Measurements from ENCODE around the gene ABR.

The ABR gene

GRCh38 chr17:1223662-1224061 is 43.9 kb upstream of the ABR start:
- H3K4me1 ChIP-seq (ENCODE audit: low read length): no peaks in the 10 kb centered on the region
- no peak overlapping the region for H3K4me2 ChIP-seq (ENCODE audit: low read depth, low read length)
- H3K27me3 ChIP-seq (replicated peaks; ENCODE audit: insufficient read depth, low read length): peaks cover 95% of the 10 kb centered on the region
- TF ChIP-seq CTCF (IDR thresholded peaks at IDR 0.05; ENCODE audit: low read length) (no peak), EZH2 (optimal IDR thresholded peaks at IDR 0.05; ENCODE audit: low read depth, low read length) (no peak), EZH2phosphoT487 (IDR thresholded peaks at IDR 0.05; ENCODE audit: low read length) (no peak)
- no peak for DNase-seq
- no peak overlapping the region for H2AFZ ChIP-seq (ENCODE audit: low read length)
- H3K4me3 ChIP-seq (ENCODE audit: low read length): no peak overlapping the region
- H3K79me2 ChIP-seq (ENCODE audit: low read length): no peaks in the 10 kb centered on the region
- H4K20me1 ChIP-seq (ENCODE audit: insufficient read depth, low read length): no peaks in the 10 kb centered on the region
- H3K27ac ChIP-seq (ENCODE audit: low read length): no peak overlapping the region
- no peaks in the 10 kb centered on the region for H3K36me3 ChIP-seq (replicated peaks; ENCODE audit: insufficient read depth, low read length)
- H3K9me3 ChIP-seq (replicated peaks; ENCODE audit: insufficient read depth, low read length): no peaks in the 10 kb centered on the region
- no peaks in the 10 kb centered on the region for H3K9me2 ChIP-seq (replicated peaks; ENCODE audit: insufficient read depth, low read length)
- no peaks in the 10 kb centered on the region for H3F3A ChIP-seq (ENCODE audit: insufficient read depth, low read length)
- no peak overlapping the region for H3K9ac ChIP-seq (ENCODE audit: low read length)

GRCh38 chr17:1222321-1222720 is 42.5 kb upstream of the ABR start:
- Histone ChIP-seq H4K20me1 (ENCODE audit: insufficient read depth, low read length) (no peaks in the 10 kb centered on the region), H3K4me2 (ENCODE audit: low read depth, low read length) (no peak overlapping the region), H3K79me2 (ENCODE audit: low read length) (no peaks in the 10 kb centered on the region), H3K4me1 (ENCODE audit: low read length) (no peaks in the 10 kb centered on the region), H3K27me3 (replicated peaks; ENCODE audit: insufficient read depth, low read length) (peaks cover 96% of the 10 kb centered on the region), H3K9me2 (replicated peaks; ENCODE audit: insufficient read depth, low read length) (no peaks in the 10 kb centered on the region), H3F3A (ENCODE audit: insufficient read depth, low read length) (no peaks in the 10 kb centered on the region), H3K9ac (ENCODE audit: low read length) (no peak overlapping the region), H2AFZ (ENCODE audit: low read length) (no peak overlapping the region), H3K36me3 (replicated peaks; ENCODE audit: insufficient read depth, low read length) (no peaks in the 10 kb centered on the region), H3K9me3 (replicated peaks; ENCODE audit: insufficient read depth, low read length) (no peaks in the 10 kb centered on the region), H3K4me3 (ENCODE audit: low read length) (no peak overlapping the region), H3K27ac (ENCODE audit: low read length) (no peak overlapping the region)
- no peak for DNase-seq
- no peak for TF ChIP-seq EZH2 (optimal IDR thresholded peaks at IDR 0.05; ENCODE audit: low read depth, low read length)

GRCh38 chr17:1221209-1221608 is 41.4 kb upstream of the ABR start:
- no peak for TF ChIP-seq CTCF (IDR thresholded peaks at IDR 0.05; ENCODE audit: low read length)
- peak; percentile 72 for TF ChIP-seq EZH2 (optimal IDR thresholded peaks at IDR 0.05; ENCODE audit: low read depth, low read length)
- no peak overlapping the region for H3K4me3 ChIP-seq (ENCODE audit: low read length)

GRCh38 chr17:1220346-1220745 is 40.6 kb upstream of the ABR start:
- Histone ChIP-seq H3K9ac (ENCODE audit: low read length) (no peak overlapping the region), H3K79me2 (ENCODE audit: low read length) (no peaks in the 10 kb centered on the region), H3K4me2 (ENCODE audit: low read depth, low read length) (no peak overlapping the region)

More at GRCh38 chr17:1221209-1221608, 41.4 kb upstream of the ABR start:
- Histone ChIP-seq H4K20me1 (ENCODE audit: insufficient read depth, low read length) (no peaks in the 10 kb centered on the region), H3K9me2 (replicated peaks; ENCODE audit: insufficient read depth, low read length) (no peaks in the 10 kb centered on the region), H3K9me3 (replicated peaks; ENCODE audit: insufficient read depth, low read length) (no peaks in the 10 kb centered on the region), H3K27me3 (replicated peaks; ENCODE audit: insufficient read depth, low read length) (peaks cover 96% of the 10 kb centered on the region), H3K4me1 (ENCODE audit: low read length) (no peaks in the 10 kb centered on the region), H2AFZ (ENCODE audit: low read length) (no peak overlapping the region), H3K79me2 (ENCODE audit: low read length) (no peaks in the 10 kb centered on the region), H3K9ac (ENCODE audit: low read length) (no peak overlapping the region), H3K27ac (ENCODE audit: low read length) (no peak overlapping the region), H3K36me3 (replicated peaks; ENCODE audit: insufficient read depth, low read length) (no peaks in the 10 kb centered on the region), H3K4me2 (ENCODE audit: low read depth, low read length) (no peak overlapping the region), H3F3A (ENCODE audit: insufficient read depth, low read length) (no peaks in the 10 kb centered on the region)
- DNase-seq: no peak

More at GRCh38 chr17:1220346-1220745, 40.6 kb upstream of the ABR start:
- Histone ChIP-seq H3K9me2 (replicated peaks; ENCODE audit: insufficient read depth, low read length) (no peaks in the 10 kb centered on the region), H3K36me3 (replicated peaks; ENCODE audit: insufficient read depth, low read length) (no peaks in the 10 kb centered on the region), H3K4me3 (ENCODE audit: low read length) (no peak overlapping the region), H3K9me3 (replicated peaks; ENCODE audit: insufficient read depth, low read length) (no peaks in the 10 kb centered on the region), H3K27me3 (replicated peaks; ENCODE audit: insufficient read depth, low read length) (peaks cover 91% of the 10 kb centered on the region), H3K4me1 (ENCODE audit: low read length) (no peaks in the 10 kb centered on the region), H3F3A (ENCODE audit: insufficient read depth, low read length) (no peaks in the 10 kb centered on the region), H2AFZ (ENCODE audit: low read length) (no peak overlapping the region), H3K27ac (ENCODE audit: low read length) (no peak overlapping the region), H4K20me1 (ENCODE audit: insufficient read depth, low read length) (no peaks in the 10 kb centered on the region)
- no peak for TF ChIP-seq EZH2 (optimal IDR thresholded peaks at IDR 0.05; ENCODE audit: low read depth, low read length)
- TF ChIP-seq EZH2phosphoT487 (IDR thresholded peaks at IDR 0.05; ENCODE audit: low read length): no peak
- TF ChIP-seq CTCF (IDR thresholded peaks at IDR 0.05; ENCODE audit: low read length): no peak
- DNase-seq: no peak

Measured in MM.1S (cell line).